HUES64 (cell line): Measurements from ENCODE around the gene PMEPA1.

Source experiments
- H3K27ac ChIP-seq: 2 replicates; pipeline ENCODE4 v1.7.0; 2013; ENCODE audit warnings: low read depth, low read length, inconsistent platforms
- H3K27me3 ChIP-seq: 2 replicates; pipeline ENCODE4 v1.6.1; 2013; ENCODE audit warnings: mild to moderate bottlenecking, low read length; ENCODE audit not compliant: insufficient read depth
- H3K36me3 ChIP-seq: 2 replicates; pipeline ENCODE4 v1.6.1; 2013; ENCODE audit warnings: mild to moderate bottlenecking, low read length; ENCODE audit not compliant: insufficient read depth
- H3K4me1 ChIP-seq: 2 replicates; pipeline ENCODE4 v1.6.1; 2013; ENCODE audit warnings: mild to moderate bottlenecking, low read length, moderate library complexity; ENCODE audit not compliant: insufficient read depth
- H3K4me3 ChIP-seq: 2 replicates; pipeline ENCODE4 v1.5.1; 2013; ENCODE audit warnings: mild to moderate bottlenecking, low read length, moderate library complexity
- H3K9ac ChIP-seq: 2 replicates; pipeline ENCODE4 v1.6.1; 2013; ENCODE audit warnings: mild to moderate bottlenecking, low read depth, low read length
- H3K9me3 ChIP-seq: 2 replicates; pipeline ENCODE4 v1.6.1; 2013; ENCODE audit warnings: low read depth, low read length; ENCODE audit not compliant: insufficient read depth
- WGBS: fragments of 150-250, 120-280 bp; methylation state at CpG from one replicate; pipeline ENCODE4 v1.1.7; 2013; ENCODE audit warnings: missing lambda C conversion rate; 5-methylcytosine and 5-hydroxymethylcytosine counted together

The PMEPA1 gene

DNA sequence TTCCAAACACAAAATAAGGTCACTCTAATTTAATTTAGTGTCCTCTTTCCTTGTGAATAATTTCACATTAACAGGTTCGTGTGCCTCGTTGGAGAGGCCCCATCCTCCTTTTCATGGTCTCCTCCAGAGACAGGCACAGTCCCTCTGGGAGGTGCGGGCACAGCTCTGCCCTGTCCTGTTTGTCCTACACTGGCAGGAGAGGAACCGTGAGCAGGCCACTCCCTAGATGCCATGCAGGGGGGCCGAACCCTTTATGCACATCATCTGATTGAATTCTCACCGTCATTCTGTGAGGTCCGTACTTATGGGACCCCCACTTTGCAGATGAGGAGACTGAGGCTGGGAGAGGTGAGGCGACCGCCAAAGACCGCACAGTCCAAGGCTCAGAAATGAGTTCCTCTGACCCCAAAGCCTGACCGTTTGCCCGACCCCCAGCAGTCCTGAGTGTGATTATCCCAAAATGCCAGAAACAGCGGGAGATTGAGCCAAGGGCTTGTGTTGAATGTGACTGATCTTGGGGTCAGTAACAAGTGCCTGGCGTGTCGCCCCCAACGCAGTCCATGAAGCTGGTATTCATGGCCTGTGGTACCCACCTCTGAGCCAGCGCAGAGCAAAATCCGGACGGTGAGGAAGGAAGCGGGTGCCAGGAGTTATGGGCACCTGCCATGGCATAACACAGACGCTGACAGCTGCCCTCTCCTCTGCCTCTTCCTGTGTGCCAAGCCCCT, 43.5 kb downstream of the PMEPA1 start:
- WGBS: 88% methylated on average over 21 of the region's 21 CpGs
- H3K4me1 ChIP-seq: peaks cover 3% of the 10 kb centered on the region; the same call in 1 of the 2 replicates

DNA sequence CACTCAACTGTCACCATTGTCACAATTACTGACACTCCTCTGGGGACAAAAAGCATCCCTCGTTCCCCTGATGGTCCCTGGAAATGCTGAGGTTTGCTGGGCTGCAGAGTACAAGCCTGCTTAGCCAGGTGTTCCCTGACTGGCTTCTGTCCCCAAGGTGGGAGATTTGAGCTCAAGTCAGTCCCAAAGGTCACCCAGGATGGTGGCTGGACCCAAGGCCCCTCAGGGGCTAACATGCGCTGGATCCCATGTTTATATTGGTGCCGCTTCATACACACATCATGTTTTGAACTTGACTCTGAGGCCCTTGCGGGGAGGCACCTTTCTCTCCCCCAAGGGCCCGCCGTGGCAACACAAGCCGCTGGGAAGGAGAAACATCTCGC, 44.2 kb downstream of the PMEPA1 start:
- Histone ChIP-seq H3K36me3 (peaks cover 5% of the 10 kb centered on the region; the same call in 1 of the 2 replicates), H3K9ac (no peak overlapping the region), H3K9me3 (no peaks in the 10 kb centered on the region), H3K4me3 (no peak overlapping the region), H3K27me3 (no peaks in the 10 kb centered on the region), H3K27ac (no peak overlapping the region), H3K4me1 (no peaks in the 10 kb centered on the region)
- WGBS: 96% methylated on average over 8 of the region's 8 CpGs

More for the DNA sequence above, 43.5 kb downstream of the PMEPA1 start:
- Histone ChIP-seq H3K27ac (no peak overlapping the region), H3K36me3 (peaks cover 5% of the 10 kb centered on the region; the same call in 1 of the 2 replicates), H3K9me3 (no peaks in the 10 kb centered on the region), H3K9ac (no peak overlapping the region), H3K27me3 (no peaks in the 10 kb centered on the region), H3K4me3 (no peak overlapping the region)

- H3K9ac ChIP-seq: no peak overlapping the region
- no peak overlapping the region for H3K27ac ChIP-seq
- no peak overlapping the region for H3K4me3 ChIP-seq
- 94% methylated on average over 14 of the region's 14 CpGs for WGBS
- no peaks in the 10 kb centered on the region for H3K27me3 ChIP-seq
- no peaks in the 10 kb centered on the region for H3K9me3 ChIP-seq
- H3K36me3 ChIP-seq: peaks cover 5% of the 10 kb centered on the region; the same call in 1 of the 2 replicates
- no peaks in the 10 kb centered on the region for H3K4me1 ChIP-seq
Measured at GRCh38 chr20:57664924-57665588, 44.8 kb downstream of the PMEPA1 start.

DNA sequence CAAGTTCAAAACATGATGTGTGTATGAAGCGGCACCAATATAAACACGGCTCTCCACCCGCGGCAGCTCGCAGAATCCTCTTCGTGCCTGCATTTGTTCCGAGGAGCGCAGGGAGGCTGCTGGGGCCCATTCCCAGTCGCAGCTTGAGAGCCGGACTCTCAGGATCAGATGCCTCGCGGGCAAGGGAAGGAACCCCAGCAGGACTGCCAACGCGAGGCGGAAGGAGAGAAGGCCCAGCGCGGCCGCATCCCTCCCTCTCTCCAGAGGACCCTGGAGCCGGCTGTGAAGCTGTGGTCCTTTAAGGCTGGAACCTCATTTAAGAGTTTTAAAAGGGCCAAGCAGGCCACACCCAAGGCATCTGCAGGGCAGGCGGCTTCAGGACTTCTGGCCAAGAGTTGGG, 45.3 kb downstream of the PMEPA1 start:
- H3K36me3 ChIP-seq: peaks cover 6% of the 10 kb centered on the region
- no peaks in the 10 kb centered on the region for H3K27me3 ChIP-seq
- no peak overlapping the region for H3K4me3 ChIP-seq
- H3K4me1 ChIP-seq: no peaks in the 10 kb centered on the region
- no peaks in the 10 kb centered on the region for H3K9me3 ChIP-seq
- 93% methylated on average over 20 of the region's 20 CpGs for WGBS
- H3K9ac ChIP-seq: no peak overlapping the region
- H3K27ac ChIP-seq: no peak overlapping the region

GRCh38 chr20:57663681-57664451, 45.9 kb downstream of the PMEPA1 start:
- Histone ChIP-seq H3K9me3 (no peaks in the 10 kb centered on the region), H3K4me3 (no peak overlapping the region), H3K4me1 (no peaks in the 10 kb centered on the region), H3K36me3 (peaks cover 13% of the 10 kb centered on the region), H3K27me3 (no peaks in the 10 kb centered on the region), H3K27ac (no peak overlapping the region), H3K9ac (no peak overlapping the region)
- 95% methylated on average over 27 of the region's 27 CpGs for WGBS

DNA sequence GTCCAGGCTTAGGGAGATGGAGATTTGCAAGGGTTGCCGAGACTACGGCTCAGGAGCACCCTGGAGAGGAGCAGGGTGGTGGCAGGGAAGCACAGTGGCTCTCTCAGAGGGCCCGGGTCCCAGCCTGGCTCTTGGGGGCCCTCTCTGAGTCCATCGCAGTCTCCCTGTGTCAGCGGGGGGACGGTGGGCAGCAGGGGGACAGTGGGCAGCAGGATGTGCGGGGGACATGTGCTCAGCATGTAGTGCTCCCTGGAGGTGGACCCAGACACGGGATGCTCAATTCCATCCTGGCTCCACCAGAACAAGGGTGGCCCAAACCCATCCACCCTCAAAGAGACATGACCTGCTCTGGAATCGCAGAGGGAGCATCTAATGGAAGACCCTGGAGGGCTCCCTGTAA, 46.6 kb downstream of the PMEPA1 start:
- H3K4me1 ChIP-seq: no peaks in the 10 kb centered on the region
- H3K27ac ChIP-seq: no peak overlapping the region
- 94% methylated on average over 9 of the region's 9 CpGs for WGBS
- H3K9ac ChIP-seq: no peak overlapping the region
- H3K4me3 ChIP-seq: no peak overlapping the region
- H3K27me3 ChIP-seq: no peaks in the 10 kb centered on the region
- peaks cover 19% of the 10 kb centered on the region for H3K36me3 ChIP-seq
- no peaks in the 10 kb centered on the region for H3K9me3 ChIP-seq

DNA sequence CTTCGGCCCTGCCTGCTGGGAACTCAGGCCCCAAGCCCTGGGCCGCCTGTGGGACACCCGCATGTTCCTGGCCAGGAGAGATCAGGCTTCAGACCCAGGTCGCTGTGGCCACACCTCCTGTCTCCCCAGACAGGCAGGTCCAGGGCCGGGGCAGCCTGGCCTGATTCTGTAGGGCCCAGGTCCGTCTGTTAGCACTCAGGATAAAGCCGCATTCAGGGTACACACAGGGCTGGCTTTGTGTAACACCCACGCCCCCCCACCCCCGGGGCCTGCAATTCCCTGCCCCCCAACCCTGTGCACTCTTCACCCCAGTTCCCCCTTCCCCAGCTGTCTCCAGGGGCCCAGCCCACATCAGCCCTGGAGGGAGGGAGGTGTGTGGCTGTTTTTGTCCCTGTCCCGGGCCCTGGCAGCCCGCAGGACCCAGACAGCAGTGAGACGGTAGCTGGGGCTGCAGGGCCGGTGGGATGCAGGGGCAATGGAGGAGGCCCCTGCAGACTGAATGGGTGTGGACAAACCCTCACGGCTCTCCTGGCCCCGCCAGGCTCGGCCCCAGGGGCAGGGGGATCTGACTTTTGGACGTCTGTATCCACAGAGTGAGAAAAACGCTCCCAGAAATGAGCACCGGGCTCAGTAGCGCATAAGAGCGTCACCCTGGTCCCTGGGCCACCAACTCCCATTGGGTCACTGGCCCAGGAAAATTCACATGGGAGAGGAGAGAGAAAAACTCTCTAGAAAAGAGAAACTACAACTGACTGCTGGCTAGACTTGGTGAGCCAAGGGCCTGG, 47.2 kb downstream of the PMEPA1 start:
- Histone ChIP-seq H3K9me3 (no peaks in the 10 kb centered on the region), H3K36me3 (peaks cover 23% of the 10 kb centered on the region), H3K27ac (no peak overlapping the region), H3K4me3 (no peak overlapping the region), H3K4me1 (no peaks in the 10 kb centered on the region), H3K9ac (no peak overlapping the region), H3K27me3 (no peaks in the 10 kb centered on the region)
- WGBS: 86% methylated on average over 20 of the region's 21 CpGs

GRCh38 chr20:57661746-57662455, 47.9 kb downstream of the PMEPA1 start:
- Histone ChIP-seq H3K27me3 (no peaks in the 10 kb centered on the region), H3K4me1 (no peaks in the 10 kb centered on the region), H3K36me3 (peaks cover 27% of the 10 kb centered on the region), H3K9ac (no peak overlapping the region), H3K9me3 (no peaks in the 10 kb centered on the region), H3K4me3 (no peak overlapping the region), H3K27ac (no peak overlapping the region)
- 89% methylated on average over 26 of the region's 26 CpGs for WGBS

- no peaks in the 10 kb centered on the region for H3K9me3 ChIP-seq
- WGBS: 95% methylated on average over 31 of the region's 31 CpGs
- H3K4me1 ChIP-seq: no peaks in the 10 kb centered on the region
- H3K27me3 ChIP-seq: no peaks in the 10 kb centered on the region
- H3K27ac ChIP-seq: no peak overlapping the region
- H3K9ac ChIP-seq: no peak overlapping the region
- peaks cover 29% of the 10 kb centered on the region for H3K36me3 ChIP-seq
- no peak overlapping the region for H3K4me3 ChIP-seq
Measured at GRCh38 chr20:57660922-57661745, 48.7 kb downstream of the PMEPA1 start.
